ENCODE data around the gene MAP3K4. TPM values are rescaled to one million over a fixed set of nuclear protein-coding genes. Genes with fewer than 3 reads are reported as not detected.

MAP3K4 gene
- total RNA-seq, 1 donor from 2014 or later = 66.5 TPM

- H3K4me1 Mint-ChIP-seq = no peaks in the 10 kb centered on the region
- no peak for TF ChIP-seq CTCF (IDR thresholded peaks at IDR 0.05)
- no peak overlapping the region for H3K4me3 Mint-ChIP-seq
- no peak overlapping the region for H3K27ac Mint-ChIP-seq
- no peak for ATAC-seq (ENCODE audit: low read depth)
- no peak for DNase-seq
- H3K27me3 Mint-ChIP-seq = no peaks in the 10 kb centered on the region
- H3K9me3 Mint-ChIP-seq = no peaks in the 10 kb centered on the region
- H3K36me3 Mint-ChIP-seq (ENCODE audit: low read depth) = peaks cover 2% of the 10 kb centered on the region
- ChIA-PET POLR2A (no interaction called here), CTCF (no interaction called here)
- intact Hi-C loops (cut with micrococcal nuclease) = no loop called here
These were observed 160.9 kb downstream of the MAP3K4 start for GRCh38 chr6:161152527-161152862.

GRCh38 chr6:161152907-161153662, 161.5 kb downstream of the MAP3K4 start:
- no peaks in the 10 kb centered on the region for H3K27me3 Mint-ChIP-seq
- DNase-seq (no peak), ATAC-seq (ENCODE audit: low read depth) (no peak)
- H3K36me3 Mint-ChIP-seq (ENCODE audit: low read depth) = peaks cover 2% of the 10 kb centered on the region
- CTCF ChIA-PET = interaction anchor here (0.7 kb wide), 1 partner anchor 218 kb away, joined by 4 read pairs; no protein-coding TSS in a partner anchor
- POLR2A ChIA-PET = no interaction called here
- H3K9me3 Mint-ChIP-seq = no peaks in the 10 kb centered on the region
- no peak overlapping the region for H3K27ac Mint-ChIP-seq
- H3K4me3 Mint-ChIP-seq = no peak overlapping the region
- H3K4me1 Mint-ChIP-seq = no peaks in the 10 kb centered on the region
- intact Hi-C loops (cut with micrococcal nuclease) = loop anchor here (1.0 kb wide), 1 partner anchor 218 kb away; no protein-coding TSS in a partner anchor
- TF ChIP-seq CTCF (IDR thresholded peaks at IDR 0.05) = no peak

- intact Hi-C loops (cut with micrococcal nuclease) = loop anchor here (1.0 kb wide), 1 partner anchor 218 kb away; no protein-coding TSS in a partner anchor
- H3K36me3 Mint-ChIP-seq (ENCODE audit: low read depth) = peaks cover 1% of the 10 kb centered on the region
- DNase-seq (no peak), ATAC-seq (ENCODE audit: low read depth) (no peak)
- no peak overlapping the region for H3K27ac Mint-ChIP-seq
- no peak overlapping the region for H3K4me3 Mint-ChIP-seq
- ChIA-PET CTCF (interaction anchor here (0.7 to 1.0 kb wide), 1 partner anchor 217 kb away, joined by 3 to 4 read pairs; no protein-coding TSS in a partner anchor), POLR2A (no interaction called here)
- H3K9me3 Mint-ChIP-seq = no peaks in the 10 kb centered on the region
- no peaks in the 10 kb centered on the region for H3K4me1 Mint-ChIP-seq
- H3K27me3 Mint-ChIP-seq = no peaks in the 10 kb centered on the region
- no peak for TF ChIP-seq CTCF (IDR thresholded peaks at IDR 0.05)
These were observed 162.2 kb downstream of the MAP3K4 start for GRCh38 chr6:161153725-161154124.

- no peaks in the 10 kb centered on the region for H3K9me3 Mint-ChIP-seq
- no peaks in the 10 kb centered on the region for H3K4me1 Mint-ChIP-seq
- ChIA-PET CTCF (interaction anchor here (1.0 kb wide), 1 partner anchor 216 kb away, joined by 3 read pairs; no protein-coding TSS in a partner anchor), POLR2A (no interaction called here)
- DNase-seq (no peak), ATAC-seq (ENCODE audit: low read depth) (no peak)
- no peaks in the 10 kb centered on the region for H3K36me3 Mint-ChIP-seq (ENCODE audit: low read depth)
- H3K27me3 Mint-ChIP-seq = no peaks in the 10 kb centered on the region
- H3K4me3 Mint-ChIP-seq = no peak overlapping the region
- no peak overlapping the region for H3K27ac Mint-ChIP-seq
- intact Hi-C loops (cut with micrococcal nuclease) = no loop called here
- TF ChIP-seq CTCF (IDR thresholded peaks at IDR 0.05) = no peak
These were observed 163.3 kb downstream of the MAP3K4 start for GRCh38 chr6:161154796-161155335.

GRCh38 chr6:161161121-161161520, 169.6 kb downstream of the MAP3K4 start:
- H3K27ac Mint-ChIP-seq = no peak overlapping the region
- ATAC-seq (ENCODE audit: low read depth) (no peak), DNase-seq (no peak)
- no peak overlapping the region for H3K4me3 Mint-ChIP-seq
- ChIA-PET CTCF (no interaction called here), POLR2A (no interaction called here)
- no peaks in the 10 kb centered on the region for H3K9me3 Mint-ChIP-seq
- no peak for TF ChIP-seq CTCF (IDR thresholded peaks at IDR 0.05)
- H3K27me3 Mint-ChIP-seq = no peaks in the 10 kb centered on the region
- intact Hi-C loops (cut with micrococcal nuclease) = no loop called here
- H3K36me3 Mint-ChIP-seq (ENCODE audit: low read depth) = peaks cover 10% of the 10 kb centered on the region
- H3K4me1 Mint-ChIP-seq = no peaks in the 10 kb centered on the region
